Germinal center (tissue), 1 donor: Measurements from ENCODE around the gene PPP1R12A.

Source experiments
- DNase-seq: peaks from one replicate; pipeline ENCODE4 v3.0.0; 2012; ENCODE audit warnings: mixed read lengths, low spot score

PPP1R12A gene

GRCh38 chr12:79935624-79936345 is 888 bp upstream of the PPP1R12A start:
- DNase-seq, result peak; percentile 11

GRCh38 chr12:79934281-79935020 is 446 bp downstream of the PPP1R12A start:
- DNase-seq, result peak; percentile 27

- peak; percentile 12 for DNase-seq
Measured at GRCh38 chr12:79933532-79934264, 1.2 kb downstream of the PPP1R12A start.

GRCh38 chr12:79933043-79933442 is 1.9 kb downstream of the PPP1R12A start:
- DNase-seq, result no peak

GRCh38 chr12:79932357-79932756 is 2.5 kb downstream of the PPP1R12A start:
- DNase-seq, result no peak

GRCh38 chr12:79929065-79929464 is 5.8 kb downstream of the PPP1R12A start:
- DNase-seq, result no peak

- no peak for DNase-seq
Measured at GRCh38 chr12:79927772-79928474, 7.0 kb downstream of the PPP1R12A start.

GRCh38 chr12:79926951-79927350 is 7.9 kb downstream of the PPP1R12A start:
- DNase-seq, result no peak

- DNase-seq, result no peak
Measured at GRCh38 chr12:79925492-79925891, 9.4 kb downstream of the PPP1R12A start.

- DNase-seq, result no peak
Measured at GRCh38 chr12:79921786-79922185, 13.1 kb downstream of the PPP1R12A start.

GRCh38 chr12:79920421-79921238 is 14.3 kb downstream of the PPP1R12A start:
- DNase-seq, result no peak

GRCh38 chr12:79919762-79920161 is 15.1 kb downstream of the PPP1R12A start:
- DNase-seq, result no peak

GRCh38 chr12:79916826-79917225 is 18.1 kb downstream of the PPP1R12A start:
- no peak for DNase-seq

- DNase-seq, result no peak
Measured at GRCh38 chr12:79911889-79912656, 22.8 kb downstream of the PPP1R12A start.

- DNase-seq, result no peak
Measured at GRCh38 chr12:79908366-79908765, 26.5 kb downstream of the PPP1R12A start.

- DNase-seq, result no peak
Measured at GRCh38 chr12:79901506-79901905, 33.4 kb downstream of the PPP1R12A start.

GRCh38 chr12:79900951-79901350 is 33.9 kb downstream of the PPP1R12A start:
- DNase-seq, result no peak

GRCh38 chr12:79900199-79900598 is 34.7 kb downstream of the PPP1R12A start:
- DNase-seq, result no peak

- DNase-seq, result no peak
Measured at GRCh38 chr12:79897617-79898016, 37.3 kb downstream of the PPP1R12A start.

GRCh38 chr12:79895804-79896203 is 39.1 kb downstream of the PPP1R12A start:
- no peak for DNase-seq

- no peak for DNase-seq
Measured at GRCh38 chr12:79895071-79895470, 39.8 kb downstream of the PPP1R12A start.
